ENCODE measurements around the gene NDUFS8. TPM values are rescaled to one million over a fixed set of nuclear protein-coding genes. Genes with fewer than 3 reads are reported as not detected.

The NDUFS8 gene
- total and polyA plus RNA-seq, 2 of the 13 experiments (the other 11 are each of a cell fraction or from before 2014, with no cell fraction given) = 96.7 to 158 TPM

DNA sequence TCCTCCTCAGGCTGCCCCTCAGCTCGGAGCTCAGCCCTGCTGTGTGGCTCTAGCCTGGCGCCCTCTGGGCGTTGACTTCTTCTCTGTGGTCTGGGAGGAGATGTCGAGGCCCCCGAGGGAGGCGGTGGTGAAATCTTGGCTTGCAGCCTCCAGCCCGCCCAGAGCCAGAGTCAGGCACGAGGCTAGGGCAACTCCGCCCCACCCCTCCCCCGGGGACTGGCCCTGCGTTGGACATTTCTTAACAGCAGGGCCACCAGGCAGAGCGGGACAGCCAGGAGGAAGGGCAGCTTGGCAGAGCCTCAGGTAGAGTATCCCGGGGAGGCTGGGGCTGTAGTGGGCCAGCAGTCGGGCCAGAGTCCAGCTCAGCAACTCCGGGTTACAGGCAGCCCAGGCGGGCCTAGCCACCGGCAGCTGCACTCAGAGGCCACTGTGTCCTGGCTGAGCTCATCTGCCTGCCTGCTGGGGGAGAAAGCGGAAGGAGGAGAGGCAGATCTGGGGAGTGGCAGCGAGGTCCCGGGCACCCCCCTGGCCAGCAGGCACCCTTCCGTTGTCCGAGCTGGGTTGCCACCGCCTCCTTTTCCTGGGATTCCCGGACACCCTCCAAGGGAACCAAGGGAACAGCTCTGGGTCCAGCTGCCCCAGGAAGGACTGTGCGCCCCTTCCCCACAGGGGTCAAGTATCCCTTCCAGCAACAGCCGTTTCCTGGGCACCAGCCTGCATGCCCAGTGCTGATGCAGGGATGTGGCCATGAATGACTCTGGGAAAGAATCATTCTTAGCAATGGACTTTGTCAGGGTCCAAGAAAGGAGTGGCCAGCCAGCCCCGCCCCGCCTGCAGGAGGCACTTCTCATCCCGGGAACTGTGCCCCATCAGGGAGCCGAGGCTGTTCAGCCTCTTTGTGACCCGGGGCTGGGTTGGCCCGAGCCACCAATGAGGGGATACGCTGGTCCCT lies 20.1 kb upstream of the NDUFS8 start, which contains the start of gene ALDH3B1 (continued):
- TF ChIP-seq, protein P1, sequence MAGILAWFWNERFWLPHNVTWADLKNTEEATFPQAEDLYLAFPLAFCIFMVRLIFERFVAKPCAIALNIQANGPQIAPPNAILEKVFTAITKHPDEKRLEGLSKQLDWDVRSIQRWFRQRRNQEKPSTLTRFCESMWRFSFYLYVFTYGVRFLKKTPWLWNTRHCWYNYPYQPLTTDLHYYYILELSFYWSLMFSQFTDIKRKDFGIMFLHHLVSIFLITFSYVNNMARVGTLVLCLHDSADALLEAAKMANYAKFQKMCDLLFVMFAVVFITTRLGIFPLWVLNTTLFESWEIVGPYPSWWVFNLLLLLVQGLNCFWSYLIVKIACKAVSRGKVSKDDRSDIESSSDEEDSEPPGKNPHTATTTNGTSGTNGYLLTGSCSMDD (CRISPR knock-in tag; IDR thresholded peaks at IDR 0.05) = no peak
- 0 out of 2 replicates have a peak, but pooled peaks have one; percentile 36 for TF ChIP-seq ZNF577 (CRISPR knock-in tag; IDR thresholded peaks at IDR 0.05; ENCODE audit: borderline replicate concordance, low read depth)
- peak; percentile 94; the same call in 1 of the 2 replicates for TF ChIP-seq ZBED4 (CRISPR knock-in tag; IDR thresholded peaks at IDR 0.05; ENCODE audit: borderline replicate concordance)
- TF ChIP-seq FOXM1 (CRISPR knock-in tag; IDR thresholded peaks at IDR 0.05) = no peak
- TF ChIP-seq ZNF691 (CRISPR knock-in tag; IDR thresholded peaks at IDR 0.05; ENCODE audit: borderline replicate concordance, low read depth) = no peak
- no peak for TF ChIP-seq CC2D1A (CRISPR knock-in tag; IDR thresholded peaks at IDR 0.05)
- TF ChIP-seq PHF5A (CRISPR knock-in tag; IDR thresholded peaks at IDR 0.05; ENCODE audit: low read depth, unreplicated experiment) = no peak
- TF ChIP-seq DNMT3B (CRISPR knock-in tag; conservative IDR thresholded peaks at IDR 0.05) = no peak; the same call in 1 of the 2 replicates
- TF ChIP-seq HMG20A (CRISPR knock-in tag; IDR thresholded peaks at IDR 0.05; ENCODE audit: borderline replicate concordance) = no peak
- no peak for TF ChIP-seq NFIB (CRISPR knock-in tag; IDR thresholded peaks at IDR 0.05; ENCODE audit: borderline replicate concordance)
- TF ChIP-seq THYN1 (CRISPR knock-in tag; IDR thresholded peaks at IDR 0.05; ENCODE audit: borderline replicate concordance, low read depth) = no peak
- peak; percentile 52; the same call in 1 of the 2 replicates for TF ChIP-seq MYC (CRISPR knock-in tag; IDR thresholded peaks at IDR 0.05; ENCODE audit: borderline replicate concordance)
- TF ChIP-seq, protein P2, sequence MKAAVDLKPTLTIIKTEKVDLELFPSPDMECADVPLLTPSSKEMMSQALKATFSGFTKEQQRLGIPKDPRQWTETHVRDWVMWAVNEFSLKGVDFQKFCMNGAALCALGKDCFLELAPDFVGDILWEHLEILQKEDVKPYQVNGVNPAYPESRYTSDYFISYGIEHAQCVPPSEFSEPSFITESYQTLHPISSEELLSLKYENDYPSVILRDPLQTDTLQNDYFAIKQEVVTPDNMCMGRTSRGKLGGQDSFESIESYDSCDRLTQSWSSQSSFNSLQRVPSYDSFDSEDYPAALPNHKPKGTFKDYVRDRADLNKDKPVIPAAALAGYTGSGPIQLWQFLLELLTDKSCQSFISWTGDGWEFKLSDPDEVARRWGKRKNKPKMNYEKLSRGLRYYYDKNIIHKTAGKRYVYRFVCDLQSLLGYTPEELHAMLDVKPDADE (CRISPR knock-in tag; IDR thresholded peaks at IDR 0.05) = no peak
- TF ChIP-seq MEIS2 (CRISPR knock-in tag; IDR thresholded peaks at IDR 0.05) = peak; percentile 56; the same call in 1 of the 2 replicates
- TF ChIP-seq MIER2 (CRISPR knock-in tag; IDR thresholded peaks at IDR 0.05) = no peak
- no peak for TF ChIP-seq HCFC1 (IDR thresholded peaks at IDR 0.05; ENCODE audit: low read depth, low read length)
- no peak for TF ChIP-seq ARNTL (CRISPR knock-in tag; IDR thresholded peaks at IDR 0.05)
- no peak for TF ChIP-seq SP140L (CRISPR knock-in tag; IDR thresholded peaks at IDR 0.05; ENCODE audit: borderline replicate concordance)
- TF ChIP-seq FOXO1 (CRISPR knock-in tag; IDR thresholded peaks at IDR 0.05) = no peak
- no peak for TF ChIP-seq ZNF335 (CRISPR knock-in tag; IDR thresholded peaks at IDR 0.05)
